Epithelial cell of umbilical artery (primary cell): ENCODE data around the gene KDM4B. TPM values are rescaled to one million over a fixed set of nuclear protein-coding genes. Genes with fewer than 3 reads are reported as not detected.

ENCODE experiments used
- total RNA-seq: library from RNA; depleted of rRNA; stranded (reverse); fragments of >200 nt; gene quantifications from 2 replicates; pipeline ENCODE4 v1.2.3, GENCODE V29; 2014

Gene KDM4B
- total RNA-seq = 7.6 and 10.1 TPM in 2 replicates

GRCh38 chr19:4968462-4969291, at the start of gene KDM4B:
KDM4B (plus strand) TSS chr19:4969113; CDS start chr19:5032891, 63,778 bp downstream.

Other genes starting within 250 kb of the KDM4B start
- 26.0 and 29.8 TPM in 2 replicates for gene DPP9, start 245.3 kb upstream of the KDM4B start, total RNA-seq
- 18.1 and 18.2 TPM in 2 replicates for gene FEM1A, start 177.4 kb upstream of the KDM4B start, total RNA-seq
- 3.0 and 3.9 TPM in 2 replicates for gene TICAM1, start 137.4 kb upstream of the KDM4B start, total RNA-seq
- gene PLIN3, start 101.4 kb upstream of the KDM4B start, total RNA-seq = 86.6 and 192 TPM in 2 replicates
- not detected in 2 replicates for gene ARRDC5, start 66.2 kb upstream of the KDM4B start, total RNA-seq
- gene UHRF1, start 59.6 kb upstream of the KDM4B start, total RNA-seq = 42.6 and 71.7 TPM in 2 replicates